ENCODE results near the gene FAM124B.

FAM124B gene

GRCh38 chr2:224408676-224409075 lies 6.8 kb upstream of the FAM124B start:
- H3K27ac ChIP-seq, result no peak overlapping the region
- ChIA-PET POLR2A (ENCODE audit: low non-redundant PET) (no interaction called here), CTCF (no interaction called here)
- no peak for DNase-seq (ENCODE audit: low spot score)
- TF ChIP-seq CTCF (conservative IDR thresholded peaks at IDR 0.05; ENCODE audit: low read depth), result no peak

- TF ChIP-seq CTCF (conservative IDR thresholded peaks at IDR 0.05; ENCODE audit: low read depth), result no peak
- CTCF ChIA-PET, result no interaction called here
- DNase-seq (ENCODE audit: low spot score), result no peak
- POLR2A ChIA-PET (ENCODE audit: low non-redundant PET), result no interaction called here
- H3K27ac ChIP-seq, result no peak overlapping the region
These were observed 5.4 kb upstream of the FAM124B start for GRCh38 chr2:224407241-224407701.

GRCh38 chr2:224405841-224406370 lies 4.0 kb upstream of the FAM124B start:
- no peak for TF ChIP-seq CTCF (conservative IDR thresholded peaks at IDR 0.05; ENCODE audit: low read depth)
- CTCF ChIA-PET, result no interaction called here
- no peak for DNase-seq (ENCODE audit: low spot score)
- POLR2A ChIA-PET (ENCODE audit: low non-redundant PET), result no interaction called here
- H3K27ac ChIP-seq, result no peak overlapping the region

- no peak for TF ChIP-seq CTCF (conservative IDR thresholded peaks at IDR 0.05; ENCODE audit: low read depth)
- no peak for DNase-seq (ENCODE audit: low spot score)
- ChIA-PET POLR2A (ENCODE audit: low non-redundant PET) (no interaction called here), CTCF (no interaction called here)
- H3K27ac ChIP-seq, result no peak overlapping the region
These were observed 3.5 kb upstream of the FAM124B start for GRCh38 chr2:224405412-224405811.

- POLR2A ChIA-PET (ENCODE audit: low non-redundant PET), result no interaction called here
- CTCF ChIA-PET, result no interaction called here
- no peak for TF ChIP-seq CTCF (conservative IDR thresholded peaks at IDR 0.05; ENCODE audit: low read depth)
These were observed 2.9 kb upstream of the FAM124B start for GRCh38 chr2:224404796-224405195.

GRCh38 chr2:224403657-224404056 lies 1.8 kb upstream of the FAM124B start:
- H3K27ac ChIP-seq, result no peak overlapping the region
- CTCF ChIA-PET, result no interaction called here
- DNase-seq (ENCODE audit: low spot score), result no peak
- POLR2A ChIA-PET (ENCODE audit: low non-redundant PET), result no interaction called here
- no peak for TF ChIP-seq CTCF (conservative IDR thresholded peaks at IDR 0.05; ENCODE audit: low read depth)

More at GRCh38 chr2:224404796-224405195, 2.9 kb upstream of the FAM124B start:
- no peak for DNase-seq (ENCODE audit: low spot score)
- no peak overlapping the region for H3K27ac ChIP-seq
